ENCODE data around the gene CLPSL1.

CLPSL1 gene, protein sequence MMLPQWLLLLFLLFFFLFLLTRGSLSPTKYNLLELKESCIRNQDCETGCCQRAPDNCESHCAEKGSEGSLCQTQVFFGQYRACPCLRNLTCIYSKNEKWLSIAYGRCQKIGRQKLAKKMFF

DNA sequence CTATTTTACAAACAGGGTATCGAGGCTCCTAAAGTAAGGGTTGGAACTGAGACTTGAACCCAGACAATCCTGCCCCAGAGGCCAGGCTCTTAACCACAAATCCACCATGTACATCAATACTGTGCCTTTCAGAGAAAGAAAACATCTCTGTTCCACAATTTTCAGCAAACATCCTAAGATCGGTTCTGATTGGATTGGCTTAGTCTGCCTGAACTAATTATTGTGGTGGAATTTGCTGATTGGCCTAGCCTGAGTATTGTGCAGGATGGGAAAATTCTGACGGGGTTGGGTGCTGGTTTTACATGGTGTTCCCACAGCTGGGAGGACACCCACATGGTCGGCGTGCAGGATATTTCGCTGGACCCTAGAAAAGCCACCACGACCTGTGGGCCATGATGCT, at the start of gene CLPSL1:
CLPSL1 (plus strand) TSS at position 301 of the 400 bp plus-strand sequence; CDS start at position 393, 92 bp downstream.
- Histone ChIP-seq H3K36me3 (ENCODE audit: low read length) (no peaks in the 10 kb centered on the region), H3K4me3 (ENCODE audit: insufficient read depth, low read length, poor library complexity, severe bottlenecking) (no peak within 1 kb of the TSS), H3K9me3 (ENCODE audit: insufficient read depth, low read length) (no peaks in the 10 kb centered on the region), H4K20me1 (ENCODE audit: low read depth, low read length) (no peaks in the 10 kb centered on the region), H3K4me2 (ENCODE audit: low read depth, low read length, poor library complexity, severe bottlenecking) (no peak within 1 kb of the TSS), H3K9ac (ENCODE audit: low read length) (no peak within 1 kb of the TSS), H3F3A (ENCODE audit: insufficient read depth) (no peaks in the 10 kb centered on the region), H3K27me3 (ENCODE audit: low read length) (no peaks in the 10 kb centered on the region), H2AFZ (ENCODE audit: low read depth, low read length, severe bottlenecking) (no peak within 1 kb of the TSS), H3K9me2 (replicated peaks; ENCODE audit: insufficient read depth, low read length) (no peaks in the 10 kb centered on the region), H3K79me2 (ENCODE audit: insufficient read depth, low read length) (no peaks in the 10 kb centered on the region), H3K27ac (ENCODE audit: low read depth, low read length) (no peak within 1 kb of the TSS)
- TF ChIP-seq, protein P1, sequence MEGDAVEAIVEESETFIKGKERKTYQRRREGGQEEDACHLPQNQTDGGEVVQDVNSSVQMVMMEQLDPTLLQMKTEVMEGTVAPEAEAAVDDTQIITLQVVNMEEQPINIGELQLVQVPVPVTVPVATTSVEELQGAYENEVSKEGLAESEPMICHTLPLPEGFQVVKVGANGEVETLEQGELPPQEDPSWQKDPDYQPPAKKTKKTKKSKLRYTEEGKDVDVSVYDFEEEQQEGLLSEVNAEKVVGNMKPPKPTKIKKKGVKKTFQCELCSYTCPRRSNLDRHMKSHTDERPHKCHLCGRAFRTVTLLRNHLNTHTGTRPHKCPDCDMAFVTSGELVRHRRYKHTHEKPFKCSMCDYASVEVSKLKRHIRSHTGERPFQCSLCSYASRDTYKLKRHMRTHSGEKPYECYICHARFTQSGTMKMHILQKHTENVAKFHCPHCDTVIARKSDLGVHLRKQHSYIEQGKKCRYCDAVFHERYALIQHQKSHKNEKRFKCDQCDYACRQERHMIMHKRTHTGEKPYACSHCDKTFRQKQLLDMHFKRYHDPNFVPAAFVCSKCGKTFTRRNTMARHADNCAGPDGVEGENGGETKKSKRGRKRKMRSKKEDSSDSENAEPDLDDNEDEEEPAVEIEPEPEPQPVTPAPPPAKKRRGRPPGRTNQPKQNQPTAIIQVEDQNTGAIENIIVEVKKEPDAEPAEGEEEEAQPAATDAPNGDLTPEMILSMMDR (IDR thresholded peaks at IDR 0.05; ENCODE audit: insufficient read depth, low read length, poor library complexity, severe bottlenecking), result no peak

DNA sequence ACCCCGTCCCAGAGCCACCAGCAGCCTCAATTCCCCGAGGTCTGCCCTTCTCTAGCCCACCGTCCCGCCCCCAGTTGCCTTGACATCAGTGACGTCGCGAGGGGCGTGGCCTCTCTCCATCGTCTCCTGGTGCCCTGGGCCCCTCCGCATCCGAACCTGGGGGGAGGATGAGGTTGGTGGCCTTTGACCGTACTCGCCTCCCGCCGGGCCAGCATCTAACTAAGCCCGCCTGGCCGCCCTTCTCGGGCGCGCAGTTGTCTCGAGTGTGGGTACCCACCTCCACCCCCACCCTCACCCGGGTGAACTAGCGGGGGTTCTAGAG, 49.4 kb upstream of the CLPSL1 start:
- Histone ChIP-seq H3K27me3 (ENCODE audit: low read length) (no peaks in the 10 kb centered on the region), H3K27ac (ENCODE audit: low read depth, low read length) (peak overlapping the region; percentile 93), H3K4me2 (ENCODE audit: low read depth, low read length, poor library complexity, severe bottlenecking) (peak overlapping the region; percentile 59), H3K79me2 (ENCODE audit: insufficient read depth, low read length) (no peaks in the 10 kb centered on the region), H2AFZ (ENCODE audit: low read depth, low read length, severe bottlenecking) (peak overlapping the region; percentile 81), H3K36me3 (ENCODE audit: low read length) (no peaks in the 10 kb centered on the region), H4K20me1 (ENCODE audit: low read depth, low read length) (no peaks in the 10 kb centered on the region), H3K9ac (ENCODE audit: low read length) (peak overlapping the region; percentile 71), H3F3A (ENCODE audit: insufficient read depth) (peaks cover 52% of the 10 kb centered on the region), H3K4me3 (ENCODE audit: insufficient read depth, low read length, poor library complexity, severe bottlenecking) (peak overlapping the region; percentile 57), H3K9me2 (replicated peaks; ENCODE audit: insufficient read depth, low read length) (no peaks in the 10 kb centered on the region), H3K9me3 (ENCODE audit: insufficient read depth, low read length) (no peaks in the 10 kb centered on the region)
- TF ChIP-seq EZH2phosphoT487 (conservative IDR thresholded peaks at IDR 0.05; ENCODE audit: low read length), result no peak
- TF ChIP-seq, protein P1 (IDR thresholded peaks at IDR 0.05; ENCODE audit: insufficient read depth, low read length, poor library complexity, severe bottlenecking), result no peak

DNA sequence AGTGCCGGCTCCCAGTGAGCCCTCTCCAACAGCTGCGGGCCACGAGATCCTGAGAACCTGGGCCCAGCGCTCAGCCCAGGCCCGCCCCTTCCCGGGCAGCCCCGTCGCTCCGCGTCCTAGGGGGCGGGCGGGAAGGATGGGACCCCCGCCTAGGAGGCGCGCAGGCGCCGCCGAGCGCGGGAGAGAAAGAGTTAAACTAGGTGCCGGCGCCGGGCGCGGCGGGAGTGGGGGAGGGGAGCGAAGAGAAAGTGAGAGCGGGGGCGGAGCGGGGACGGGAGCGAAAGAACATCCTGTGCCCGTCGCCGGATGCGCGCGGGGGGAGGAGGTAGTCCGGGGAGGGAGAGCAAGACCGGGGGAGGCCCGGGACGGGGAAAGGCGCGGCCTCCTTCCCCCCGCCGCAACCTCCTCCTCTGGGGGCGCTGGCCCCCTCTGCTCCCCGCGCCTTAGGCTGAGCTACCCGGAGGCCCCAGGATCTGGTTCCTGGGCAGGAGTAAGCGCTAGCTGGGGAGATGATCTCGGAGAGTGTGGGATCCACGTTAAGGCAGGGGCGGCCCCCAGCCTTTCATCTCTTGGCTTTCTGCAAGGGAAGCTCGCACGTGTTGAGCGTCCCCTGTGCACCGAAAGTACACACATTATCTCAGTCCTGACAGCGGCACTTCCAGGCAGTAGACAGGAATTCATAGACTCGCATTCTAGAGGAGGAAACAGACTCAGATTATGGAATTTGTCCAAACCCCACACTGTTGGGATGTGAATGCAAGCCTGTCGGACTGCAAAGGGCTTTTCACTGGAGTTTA, 48.9 kb upstream of the CLPSL1 start:
- Histone ChIP-seq H3F3A (ENCODE audit: insufficient read depth) (peaks cover 47% of the 10 kb centered on the region), H3K27ac (ENCODE audit: low read depth, low read length) (peak overlapping the region; percentile 93), H3K27me3 (ENCODE audit: low read length) (no peaks in the 10 kb centered on the region), H2AFZ (ENCODE audit: low read depth, low read length, severe bottlenecking) (peak overlapping the region; percentile 81), H3K79me2 (ENCODE audit: insufficient read depth, low read length) (no peaks in the 10 kb centered on the region), H3K9ac (ENCODE audit: low read length) (peak overlapping the region; percentile 71), H3K4me2 (ENCODE audit: low read depth, low read length, poor library complexity, severe bottlenecking) (peak overlapping the region; percentile 59), H3K9me2 (replicated peaks; ENCODE audit: insufficient read depth, low read length) (no peaks in the 10 kb centered on the region), H4K20me1 (ENCODE audit: low read depth, low read length) (no peaks in the 10 kb centered on the region), H3K9me3 (ENCODE audit: insufficient read depth, low read length) (no peaks in the 10 kb centered on the region), H3K36me3 (ENCODE audit: low read length) (no peaks in the 10 kb centered on the region), H3K4me3 (ENCODE audit: insufficient read depth, low read length, poor library complexity, severe bottlenecking) (peak overlapping the region; percentile 57)
- TF ChIP-seq, protein P1 (IDR thresholded peaks at IDR 0.05; ENCODE audit: insufficient read depth, low read length, poor library complexity, severe bottlenecking), result no peak
